DMS153 treated with DMSO at 0.1 percent for 48 hours (cell line): ENCODE measurements around the gene CYRIA.
A peak's percentile ranks its signal among the peaks of the same experiment; 100 is the strongest.

Source experiments
- DNase-seq: peaks from one replicate; lab custom pipeline; 2025; ENCODE audit not compliant: unreplicated experiment; lab: John Stamatoyannopoulos, UW

Gene CYRIA

DNA sequence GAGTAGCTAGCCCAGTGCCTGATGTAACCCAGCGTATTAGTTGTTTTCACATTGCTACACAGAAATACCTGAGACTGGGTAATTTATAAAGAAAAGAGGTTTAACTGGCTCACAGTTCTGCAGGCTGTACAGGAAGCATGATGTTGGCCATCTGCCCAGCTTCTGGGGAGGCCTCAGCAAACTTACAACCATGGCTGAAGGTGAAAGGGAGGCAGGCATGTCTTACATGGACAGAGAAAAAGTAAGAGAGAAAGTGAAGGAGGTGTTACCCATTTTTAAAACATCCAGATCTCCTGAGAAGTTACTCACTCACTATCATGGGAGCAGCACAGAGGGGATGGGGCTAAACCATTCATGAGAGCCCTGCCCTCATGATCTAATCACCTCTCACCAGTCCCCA lies 6.1 kb upstream of the CYRIA start:
- no peak for DNase-seq

GRCh38 chr2:16669388-16669787 lies 3.8 kb upstream of the CYRIA start:
- DNase-seq: no peak

DNA sequence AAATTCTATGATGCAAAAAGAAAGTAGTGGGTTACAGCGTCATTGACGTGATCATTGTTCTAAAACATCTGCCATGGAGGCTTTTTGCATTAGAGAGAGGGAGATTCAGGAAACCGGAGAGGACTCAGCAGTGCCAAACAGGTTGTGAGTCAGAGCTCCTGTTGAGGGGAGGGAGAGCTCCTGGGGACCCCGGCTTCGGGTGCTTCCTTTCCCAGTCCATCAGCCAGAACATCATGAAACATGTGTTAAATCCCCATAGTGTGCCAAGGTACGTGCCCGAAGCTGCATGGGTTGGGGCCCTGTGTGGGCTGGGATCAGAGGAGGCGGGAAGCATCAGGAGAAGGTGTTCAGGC lies 791 bp upstream of the CYRIA start:
- DNase-seq: no peak

- no peak for DNase-seq
Measured at GRCh38 chr2:16664809-16665747, 556 bp downstream of the CYRIA start.

- peak; percentile 23 for DNase-seq
Measured at GRCh38 chr2:16664052-16664731, 1.4 kb downstream of the CYRIA start.

- no peak for DNase-seq
Measured at GRCh38 chr2:16663121-16663905, 2.3 kb downstream of the CYRIA start.

DNA sequence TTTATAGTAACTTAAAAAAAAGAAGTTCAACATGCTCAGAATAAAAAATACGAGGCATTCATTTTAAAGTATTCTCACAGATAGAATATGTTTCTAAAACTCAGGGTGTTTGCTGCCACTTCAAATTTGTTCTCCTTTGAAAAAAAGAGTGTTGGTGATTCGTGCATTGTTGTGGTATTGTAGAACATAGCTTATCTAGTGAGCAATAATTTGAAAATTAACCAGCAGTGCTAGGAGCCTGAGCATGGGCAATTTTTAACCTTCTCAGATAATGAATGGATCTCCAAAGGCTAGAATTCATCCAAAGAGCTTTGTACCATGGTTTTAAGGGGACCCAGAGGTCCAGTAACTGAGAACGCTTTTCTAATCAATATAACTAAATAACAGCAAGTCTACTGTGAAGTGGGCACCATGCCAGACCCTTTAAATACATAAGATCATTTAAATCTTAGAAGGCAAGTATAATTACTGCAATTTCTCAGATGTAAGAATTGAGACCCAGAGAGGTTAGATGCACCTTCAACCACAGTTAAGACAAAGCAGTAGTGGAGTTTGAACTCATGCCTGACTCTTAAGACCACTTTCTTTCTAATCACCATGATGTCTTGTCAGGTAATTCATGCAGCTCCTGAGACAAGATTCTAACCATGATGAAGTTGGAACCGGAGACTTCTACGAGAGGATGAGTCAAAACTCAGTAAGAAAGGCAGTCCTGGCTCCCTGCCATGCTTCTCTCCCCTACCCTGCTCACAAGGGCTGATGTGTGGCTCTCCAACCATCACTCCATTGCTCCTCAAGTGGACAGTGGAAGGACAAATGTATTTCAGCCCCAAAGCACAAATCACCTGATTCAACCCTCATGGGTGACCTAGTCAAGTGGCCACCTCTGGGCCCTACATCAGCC lies 3.4 kb downstream of the CYRIA start:
- no peak for DNase-seq

DNA sequence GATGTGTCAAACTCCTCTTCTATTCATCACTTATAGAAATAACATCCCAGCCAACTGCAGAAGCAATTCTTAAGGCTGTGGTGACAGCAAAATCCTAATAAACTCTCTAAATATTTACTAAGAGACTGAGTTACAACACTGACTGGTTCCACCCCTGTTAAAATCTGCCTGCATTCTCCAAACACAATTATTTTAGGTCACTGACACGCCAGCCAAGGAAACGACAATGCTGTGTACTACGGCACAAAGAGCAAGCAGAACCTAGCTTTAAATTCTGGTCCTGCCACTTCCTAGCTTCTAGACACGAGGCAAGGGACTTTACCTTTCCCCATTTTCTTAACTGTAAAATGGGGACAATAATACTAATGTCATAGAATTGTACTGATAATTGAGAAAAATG lies 4.1 kb downstream of the CYRIA start:
- DNase-seq: no peak

DNA sequence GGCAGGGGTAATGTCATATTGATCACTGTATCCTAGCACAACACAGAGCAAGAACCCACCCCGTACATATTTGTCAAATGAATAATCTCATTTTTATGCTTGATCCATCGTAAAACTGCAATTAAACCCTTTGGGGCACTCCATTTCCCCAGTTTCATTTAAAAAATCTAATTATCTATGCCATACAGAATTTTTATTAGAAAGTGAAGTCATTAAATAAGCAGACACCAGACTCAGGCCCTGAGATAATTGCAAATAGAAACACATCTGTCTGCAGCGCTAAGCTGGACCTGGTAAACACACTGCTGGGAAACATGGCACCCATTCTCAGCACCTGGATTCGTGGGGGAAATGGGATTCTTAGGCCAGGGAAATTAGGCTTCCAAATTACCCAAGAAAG lies 5.1 kb downstream of the CYRIA start:
- no peak for DNase-seq

DNA sequence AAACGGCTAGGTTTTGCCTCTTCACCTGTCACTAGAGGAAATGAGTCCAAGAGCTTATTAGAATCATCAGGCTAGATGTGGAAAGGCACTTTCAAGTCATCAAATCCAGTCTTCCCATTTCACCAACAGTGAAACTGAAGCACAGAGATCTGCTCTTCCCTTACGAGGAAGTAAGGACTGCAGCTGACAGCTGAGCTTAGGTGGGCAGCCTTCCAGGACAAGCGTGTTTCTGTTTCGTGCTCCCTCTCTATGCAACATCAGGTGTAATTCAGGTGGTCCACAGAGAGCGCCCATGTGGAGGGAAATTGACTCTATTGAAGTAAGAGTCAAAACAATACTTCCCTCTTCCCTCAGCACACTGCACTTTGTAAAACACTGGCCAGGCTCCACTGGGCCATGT lies 5.5 kb downstream of the CYRIA start:
- no peak for DNase-seq

DNA sequence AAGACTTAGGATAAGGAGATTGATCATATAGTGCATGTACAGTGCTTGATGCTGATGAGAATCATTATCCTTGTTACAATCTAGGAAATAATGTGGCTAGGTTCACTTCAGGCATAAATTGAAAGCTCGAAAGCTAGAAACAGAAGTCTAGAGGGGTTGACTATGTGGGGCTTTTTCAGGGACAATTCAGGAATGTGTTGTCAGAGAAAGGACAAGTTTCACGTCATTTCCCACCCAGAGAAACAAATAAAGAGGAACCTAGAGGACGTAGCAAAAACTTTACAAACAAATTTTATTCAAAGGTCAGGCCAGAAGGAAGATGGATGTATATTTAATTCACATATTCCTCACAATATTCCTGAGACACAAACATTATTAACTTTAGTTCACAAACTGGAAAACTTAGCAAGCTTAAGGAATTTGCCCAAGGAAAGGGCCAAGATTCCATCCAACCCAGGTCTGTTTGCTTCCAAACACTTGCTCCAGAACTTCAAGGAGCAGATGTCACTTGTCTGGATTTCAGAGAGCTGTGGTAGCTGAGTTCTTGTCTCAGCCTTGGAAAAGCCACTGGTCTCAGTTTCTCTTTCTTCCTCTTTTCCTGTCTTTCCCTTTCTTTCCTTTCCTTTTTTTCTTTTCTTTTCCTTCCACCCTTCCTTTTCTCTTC lies 7.4 kb downstream of the CYRIA start:
- DNase-seq: no peak

DNA sequence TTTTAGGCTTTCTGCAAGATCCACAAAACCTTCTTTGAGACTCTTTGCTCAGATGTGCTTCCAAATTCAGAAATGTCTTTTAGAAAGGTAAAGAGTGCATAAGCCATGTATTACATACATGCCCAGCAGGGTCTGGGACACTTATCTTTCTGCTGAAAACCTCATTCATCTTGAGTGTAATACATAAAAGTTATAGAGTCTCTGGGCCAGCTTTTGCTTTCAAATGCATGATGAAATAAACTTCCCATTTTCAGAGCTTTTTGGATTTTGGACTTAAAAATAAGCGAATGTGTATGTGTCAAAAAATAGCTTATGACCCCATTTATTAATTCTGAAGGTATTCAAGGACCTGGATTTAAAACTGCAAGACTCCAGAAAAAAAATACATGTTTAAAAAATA lies 8.0 kb downstream of the CYRIA start:
- DNase-seq: no peak

DNA sequence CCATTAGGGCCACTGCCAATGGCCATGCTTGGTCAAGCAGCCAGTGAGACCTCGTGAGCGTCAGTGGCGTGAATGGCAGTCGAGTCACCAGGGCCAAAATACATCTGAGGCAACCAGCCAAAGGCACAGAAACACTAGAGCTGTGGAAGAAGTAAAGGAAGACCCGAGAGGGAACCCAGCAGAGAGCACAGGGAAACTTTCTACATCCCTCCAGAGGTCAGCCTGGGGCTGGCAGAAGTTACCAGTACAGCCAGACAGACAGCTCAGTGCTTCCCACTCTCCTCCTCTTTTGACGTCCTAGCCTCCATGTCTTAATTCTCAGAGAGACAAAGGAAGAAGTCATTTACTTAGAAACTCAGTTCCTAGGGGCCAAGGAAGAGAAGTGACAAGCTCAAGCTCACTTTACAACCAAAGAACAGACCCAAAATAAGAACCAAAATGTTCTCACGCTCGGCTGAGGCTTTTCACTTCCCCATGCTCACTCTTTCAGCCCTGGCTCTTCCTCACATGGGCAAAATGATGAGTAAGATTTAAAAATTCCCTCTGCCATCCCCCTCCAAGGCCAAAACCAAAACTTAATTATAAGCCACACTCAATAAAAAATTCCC lies 8.7 kb downstream of the CYRIA start:
- DNase-seq: no peak

DNA sequence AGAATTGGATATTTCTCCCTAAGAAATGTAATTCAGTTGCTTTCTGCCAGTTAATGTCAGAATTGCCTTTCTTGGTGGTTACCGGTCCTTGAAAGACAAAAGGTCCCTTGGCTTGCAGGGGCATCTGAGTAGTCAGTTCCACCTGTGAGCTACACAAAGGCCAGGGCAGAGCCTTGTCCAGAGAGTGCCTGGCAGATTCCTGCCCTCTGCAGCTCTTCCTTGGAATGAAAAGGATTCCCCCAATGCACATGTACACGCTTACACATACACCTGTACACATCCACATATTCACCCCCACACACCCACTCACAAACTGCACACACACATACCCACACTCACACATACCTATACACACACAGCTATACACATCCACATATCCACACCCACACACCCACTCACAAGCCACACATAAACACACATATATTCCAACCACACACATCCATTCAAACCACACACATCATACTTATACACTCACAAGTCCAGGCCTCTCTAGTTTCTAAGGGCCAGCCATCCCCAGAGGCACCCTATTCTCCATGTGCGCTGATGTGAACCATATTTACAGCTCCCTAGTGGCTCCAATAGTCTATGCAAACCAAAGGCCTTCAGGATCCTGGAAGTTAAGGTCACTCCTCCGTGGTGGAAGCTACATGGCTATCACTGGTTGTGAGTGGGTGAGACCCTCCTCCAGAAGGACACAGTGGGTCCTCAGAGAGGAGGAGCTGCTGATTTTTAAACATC lies 9.6 kb downstream of the CYRIA start:
- DNase-seq: no peak

DNA sequence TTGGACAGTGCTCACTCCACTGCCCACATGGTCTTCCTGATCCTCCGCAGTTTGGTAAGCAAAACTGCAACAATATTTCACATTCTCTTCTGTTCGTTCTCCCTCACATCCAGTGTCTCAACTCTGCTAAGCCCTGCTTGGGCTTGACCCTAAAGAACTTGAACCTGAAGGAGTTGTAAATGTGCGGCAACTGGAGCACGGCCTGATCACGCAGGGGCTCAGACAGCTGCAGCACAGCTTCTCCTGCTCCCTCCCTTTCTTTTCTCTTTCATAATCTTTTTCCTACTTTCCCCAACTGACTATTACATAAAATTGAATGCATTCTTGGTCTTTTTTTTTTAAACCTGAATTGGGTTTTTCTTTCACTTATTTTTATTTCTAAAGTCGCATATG lies 10.2 kb downstream of the CYRIA start:
- no peak for DNase-seq

GRCh38 chr2:16654833-16655444 lies 10.7 kb downstream of the CYRIA start:
- DNase-seq: no peak

GRCh38 chr2:16653799-16654198 lies 11.8 kb downstream of the CYRIA start:
- DNase-seq: no peak

- DNase-seq: no peak
Measured at GRCh38 chr2:16653083-16653375, 12.6 kb downstream of the CYRIA start.
